K562 (cell line): ENCODE results near the gene SLC17A9. TPM values are rescaled to one million over a fixed set of nuclear protein-coding genes. Genes with fewer than 3 reads are reported as not detected.

Source experiments
- CBX1 ChIP-seq: sonication (generic); IDR thresholded peaks from 2 replicates; pipeline ENCODE4 v1.6.1; 2016; ENCODE audit warnings: antibody characterized with exemption, low read depth, mild to moderate bottlenecking
- CHD1 ChIP-seq: fragments of 200-600 bp; sonication (generic); IDR thresholded peaks from one replicate; pipeline ENCODE4 v1.6.1; 2012; ENCODE audit warnings: mild to moderate bottlenecking, moderate library complexity, low read length, inconsistent platforms
- FOSL1 ChIP-seq: fragments of 200-800 bp; sonication (Bioruptor generic); conservative IDR thresholded peaks from 2 replicates; pipeline ENCODE4 v1.6.1; 2016; ENCODE audit warnings: missing genetic modification characterization, missing compliant biosample characterization
- FUS ChIP-seq: fragments of 200-400 bp; formaldehyde crosslinking; optimal IDR thresholded peaks from 2 replicates; pipeline ENCODE3; 2017; ENCODE audit warnings: low read depth, low read length
- GABPB1 ChIP-seq: sonication (generic); formaldehyde crosslinking; IDR thresholded peaks from 2 replicates; pipeline ENCODE4 v1.8.0; 2022; ENCODE audit warnings: mild to moderate bottlenecking, missing genetic modification reagents
- HMG20A ChIP-seq: fragments of 450-650 bp; formaldehyde crosslinking; conservative IDR thresholded peaks from 2 replicates; pipeline ENCODE4 v1.4.0; 2020; ENCODE audit warnings: mild to moderate bottlenecking, mixed read lengths
- HMG20B ChIP-seq: fragments of 250-450 bp; sonication (Bioruptor Pico); IDR thresholded peaks from 2 replicates; pipeline ENCODE4 v1.5.0; 2021; ENCODE audit warnings: mild to moderate bottlenecking
- HNRNPL ChIP-seq: fragments of 200-400 bp; formaldehyde crosslinking; IDR thresholded peaks from 2 replicates; pipeline ENCODE4 v1.6.1; 2017; ENCODE audit warnings: low read depth, mild to moderate bottlenecking, low read length
- JUN ChIP-seq, 2 experiments: sonication (generic) in 1 of 2; formaldehyde crosslinking in 1 of 2; IDR thresholded peaks; 2 replicates each; pipeline versions ENCODE4 v1.6.1 to v1.8.0; 2012 to 2022; ENCODE audit warnings: borderline replicate concordance in 2 of 2, mild to moderate bottlenecking in 2 of 2, improper control_type of control experiment in 1 of 2, low read depth in 1 of 2, low read length in 1 of 2, missing genetic modification reagents in 1 of 2
- JUNB ChIP-seq: fragments of 450-650 bp; formaldehyde crosslinking; conservative IDR thresholded peaks from 2 replicates; pipeline ENCODE4 v1.4.0; 2020; ENCODE audit warnings: mild to moderate bottlenecking
- KLF16 ChIP-seq: IDR thresholded peaks from 2 replicates; pipeline ENCODE4 v1.6.1; 2016; ENCODE audit warnings: antibody characterized with exemption
- PCBP1 ChIP-seq: fragments of 200-400 bp; formaldehyde crosslinking; IDR thresholded peaks from 2 replicates; pipeline ENCODE4 v1.6.1; 2018; ENCODE audit warnings: mild to moderate bottlenecking, low read depth, low read length; ENCODE audit not compliant: poor library complexity, severe bottlenecking
- RBFOX2 ChIP-seq: fragments of 200-400 bp; formaldehyde crosslinking; IDR thresholded peaks from 2 replicates; pipeline ENCODE4 v1.6.1; 2017; ENCODE audit warnings: low read depth, mild to moderate bottlenecking, low read length, moderate library complexity
- RFX5 ChIP-seq: IDR thresholded peaks from 2 replicates; pipeline ENCODE4 v1.6.1; 2011; ENCODE audit warnings: low read depth, mild to moderate bottlenecking, improper control_type of control experiment, low read length
- SFPQ ChIP-seq: fragments of 200-400 bp; formaldehyde crosslinking; IDR thresholded peaks from 2 replicates; pipeline ENCODE4 v1.6.1; 2017; ENCODE audit warnings: mild to moderate bottlenecking, low read depth, low read length, moderate library complexity
- SREBF2 ChIP-seq: sonication (generic); formaldehyde crosslinking; IDR thresholded peaks from 2 replicates; pipeline ENCODE4 v1.4.0; 2020; ENCODE audit warnings: mild to moderate bottlenecking, missing genetic modification reagents
- TEAD4 ChIP-seq, 2 experiments: sonication (generic) in 1 of 2; formaldehyde crosslinking in 1 of 2; IDR thresholded peaks; 2 replicates each; pipeline versions ENCODE4 v1.6.1 to v1.8.0; 2012 to 2022; ENCODE audit warnings: borderline replicate concordance in 1 of 2, inconsistent platforms in 1 of 2, low read length in 1 of 2, mild to moderate bottlenecking in 1 of 2, missing genetic modification reagents in 1 of 2
- TSC22D4 ChIP-seq: fragments of 450-650 bp; IDR thresholded peaks from 2 replicates; pipeline ENCODE4 v1.6.1; 2016; ENCODE audit warnings: missing genetic modification characterization, missing biosample characterization, control low read depth
- ZMIZ1 ChIP-seq, 2 experiments: fragments of 150-350 bp in 1 of 2; IDR thresholded peaks; 2 replicates each; pipeline ENCODE4 v1.6.1; 2012 to 2016; ENCODE audit warnings: low read depth in 2 of 2, low read length in 2 of 2, mild to moderate bottlenecking in 1 of 2, moderate library complexity in 1 of 2
- ZNF134 ChIP-seq: fragments of 250-450 bp; sonication (Bioruptor Pico); conservative IDR thresholded peaks from 2 replicates; pipeline ENCODE4 v1.4.0; 2020
- ZNF354B ChIP-seq: fragments of 250-450 bp; sonication (Bioruptor Pico); IDR thresholded peaks from 2 replicates; pipeline ENCODE4 v1.4.0; 2020
- ZNF507 ChIP-seq: conservative IDR thresholded peaks from 2 replicates; pipeline ENCODE4 v1.6.1; 2017; ENCODE audit warnings: missing genetic modification characterization, missing compliant biosample characterization
- ZNF584 ChIP-seq: fragments of 200-800 bp; sonication (Bioruptor generic); IDR thresholded peaks from 2 replicates; pipeline ENCODE4 v1.6.1; 2016; ENCODE audit warnings: low read depth, mild to moderate bottlenecking, missing genetic modification characterization, missing compliant biosample characterization
- polyA plus RNA-seq, 8 experiments: library from polyadenylated mRNA; depleted of rRNA in 4 of 8; stranded (reverse) in 5 of 8; unstranded in 3 of 8; fragments of >200 nt; fragmentation: Nextera tagmentation in 2 of 8; fragmentation: Illumina TruSeq in 1 of 8; extraction: Ambion mirVana in 2 of 8; extraction: Trizol in 1 of 8; gene quantifications; 2 replicates each; pipeline versions ENCODE4 v1.2.1 to v1.2.3, GENCODE V29; 2011 to 2014; ENCODE audit warnings: inconsistent platforms in 1 of 8, missing spikeins in 1 of 8
- total RNA-seq, 7 experiments: library from RNA; depleted of rRNA in 6 of 7; stranded (reverse); fragments of >200 nt in 6 of 7; fragmentation: Illumina TruSeq in 2 of 7; extraction: Trizol in 2 of 7; gene quantifications; 2 replicates each; pipeline versions ENCODE4 v1.2.1 to v1.2.3, GENCODE V29; 2011 to 2021; ENCODE audit warnings: low replicate concordance in 1 of 7

Gene SLC17A9
- total and polyA plus RNA-seq, 9 of the 15 experiments (the other 6 are each of a cell fraction or from before 2014, with no cell fraction given) = 0.04 to 0.31 TPM; not detected in 7

GRCh38 chr20:62971950-62972844 is 19.7 kb downstream of the SLC17A9 start (continued):
- TF ChIP-seq TEAD4 (IDR thresholded peaks at IDR 0.05; ENCODE audit: low read length) (no peak), TEAD4 (CRISPR knock-in tag; IDR thresholded peaks at IDR 0.05; ENCODE audit: borderline replicate concordance) (no peak), HNRNPL (no peak), TSC22D4 (tag) (0 out of 2 replicates have a peak, but pooled peaks have one; percentile 14), SREBF2 (no peak), ZNF354B (no peak), FOSL1 (tag) (no peak), ZNF507 (tag) (no peak), SFPQ (no peak), CBX1 (no peak), HMG20A (no peak), PCBP1 (peak; percentile 31), RBFOX2 (no peak), FUS (no peak), GABPB1 (peak; percentile 58; the same call in 1 of the 2 replicates), KLF16 (peak; percentile 56; the same call in 1 of the 2 replicates), ZMIZ1 (IDR thresholded peaks at IDR 0.05; ENCODE audit: low read depth in 2 of 2, low read length in 2 of 2) (no peak), CHD1 (no peak), HMG20B (CRISPR knock-in tag) (no peak), JUN (IDR thresholded peaks at IDR 0.05; ENCODE audit: borderline replicate concordance, low read depth, low read length) (no peak), JUN (CRISPR knock-in tag; IDR thresholded peaks at IDR 0.05; ENCODE audit: borderline replicate concordance) (no peak), ZNF584 (CRISPR knock-in tag) (no peak), JUNB (no peak), ZNF134 (CRISPR knock-in tag) (no peak), RFX5 (no peak)
